MCF 10A (cell line): ENCODE data around the gene CYP26B1. TPM values are rescaled to one million over a fixed set of nuclear protein-coding genes. Genes with fewer than 3 reads are reported as not detected.

Source experiments
- BruUV-seq: library from RNA; stranded (reverse); fragments of 400-500 nt; replicated peaks from 2 replicates; lab custom pipeline; 2021; lab: Mats Ljungman, UMichigan
- CTCF ChIA-PET: fragments of 300-600 bp; sonication (Branson Sonifier 250); formaldehyde crosslinking; extraction: SDS; loops from one replicate; lab custom pipeline; 2021; ENCODE audit warnings: antibody characterized with exemption, inconsistent platforms; lab: Yijun Ruan, JAX
- POLR2A ChIA-PET: fragments of 300-600, 350-650 bp; sonication (Branson Sonifier 250); formaldehyde crosslinking; extraction: SDS; loops from one replicate; lab custom pipeline; 2020; ENCODE audit warnings: antibody characterized with exemption, inconsistent platforms; lab: Yijun Ruan, JAX
- DNase-seq: peaks from one replicate; pipeline ENCODE4 v3.0.0-alpha.2; 2018; ENCODE audit not compliant: unreplicated experiment
- H3K27ac Mint-ChIP-seq: one replicate; pipeline ENCODE4 v1.8.0; 2022; ENCODE audit warnings: mild to moderate bottlenecking, low read depth, mixed read lengths; ENCODE audit not compliant: unreplicated experiment
- H3K27me3 Mint-ChIP-seq: one replicate; pipeline ENCODE4 v1.8.0; 2022; ENCODE audit warnings: mixed read lengths; ENCODE audit not compliant: insufficient read depth, unreplicated experiment
- H3K36me3 Mint-ChIP-seq: one replicate; pipeline ENCODE4 v1.8.0; 2022; ENCODE audit warnings: mild to moderate bottlenecking, moderate library complexity, mixed read lengths; ENCODE audit not compliant: insufficient read depth, unreplicated experiment
- H3K4me1 Mint-ChIP-seq: one replicate; pipeline ENCODE4 v1.8.0; 2022; ENCODE audit warnings: mixed read lengths; ENCODE audit not compliant: insufficient read depth, unreplicated experiment
- H3K4me3 Mint-ChIP-seq: one replicate; pipeline ENCODE4 v1.8.0; 2022; ENCODE audit warnings: mild to moderate bottlenecking, moderate library complexity, mixed read lengths; ENCODE audit not compliant: unreplicated experiment
- H3K9me3 Mint-ChIP-seq: one replicate; pipeline ENCODE4 v1.8.0; 2022; ENCODE audit warnings: mixed read lengths; ENCODE audit not compliant: unreplicated experiment
- CTCF ChIP-seq: fragments of 200-600 bp; IDR thresholded peaks from one replicate; pipeline ENCODE4 v1.8.0; 2022; ENCODE audit warnings: antibody characterized with exemption, mild to moderate bottlenecking; ENCODE audit not compliant: unreplicated experiment
- intact Hi-C: fragments of 100-400 bp; cut with micrococcal nuclease; formaldehyde crosslinking; loops from 2 replicates; pipeline ENCODE4 v1.14.1; 2022
- total RNA-seq: library from RNA; stranded (reverse); gene quantifications from 2 replicates; pipeline ENCODE4 v1.2.3, GENCODE V29; 2022

Gene CYP26B1
- total RNA-seq, 1 experiment from 2014 or later = 14.1 TPM

DNA sequence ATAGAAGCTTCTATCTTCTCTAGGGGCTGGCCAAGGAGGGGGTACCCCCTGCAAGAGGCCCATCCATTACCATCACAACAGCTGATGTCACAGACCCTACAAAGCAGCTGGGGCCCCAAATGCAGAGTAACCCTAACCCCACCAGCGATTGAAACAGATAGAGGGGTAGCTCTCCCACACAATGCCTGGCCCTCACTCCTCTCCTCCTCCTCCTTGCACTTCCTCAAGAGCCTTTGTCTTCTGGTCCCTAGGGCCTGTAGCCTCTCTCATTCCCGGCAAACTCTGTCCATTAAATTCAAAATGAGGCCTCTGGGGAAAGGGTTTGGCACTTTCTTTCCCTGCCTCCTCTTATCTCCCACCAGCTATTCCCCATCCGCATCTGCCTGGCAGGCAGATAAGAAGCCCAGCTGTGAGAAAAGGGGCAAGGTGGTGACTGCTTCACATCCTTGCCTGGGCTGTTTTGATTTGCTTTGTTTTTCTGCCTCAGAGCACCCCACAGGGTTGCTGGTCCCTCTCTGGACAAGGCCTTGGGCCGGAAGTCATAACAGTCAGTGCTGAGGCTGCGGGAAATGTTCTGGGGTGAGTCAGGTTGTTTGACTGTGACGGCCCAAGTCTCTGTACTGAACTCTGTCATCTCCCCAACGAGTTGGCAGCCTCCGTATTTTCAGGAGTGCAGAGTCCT is 26.1 kb upstream of the CYP26B1 start:
- no peak for DNase-seq
- Mint-ChIP-seq H3K4me3 (no peak overlapping the region), H3K4me1 (no peaks in the 10 kb centered on the region), H3K27me3 (no peaks in the 10 kb centered on the region), H3K9me3 (no peaks in the 10 kb centered on the region), H3K27ac (no peak overlapping the region), H3K36me3 (peaks cover 11% of the 10 kb centered on the region)
- POLR2A ChIA-PET = no interaction called here
- TF ChIP-seq CTCF = no peak
- BruUV-seq = no TSS peak
- CTCF ChIA-PET = interaction anchor here (0.6 kb wide), 1 partner anchor 13 kb away, joined by 3 read pairs; no protein-coding TSS in a partner anchor
- intact Hi-C loops = no loop called here

DNA sequence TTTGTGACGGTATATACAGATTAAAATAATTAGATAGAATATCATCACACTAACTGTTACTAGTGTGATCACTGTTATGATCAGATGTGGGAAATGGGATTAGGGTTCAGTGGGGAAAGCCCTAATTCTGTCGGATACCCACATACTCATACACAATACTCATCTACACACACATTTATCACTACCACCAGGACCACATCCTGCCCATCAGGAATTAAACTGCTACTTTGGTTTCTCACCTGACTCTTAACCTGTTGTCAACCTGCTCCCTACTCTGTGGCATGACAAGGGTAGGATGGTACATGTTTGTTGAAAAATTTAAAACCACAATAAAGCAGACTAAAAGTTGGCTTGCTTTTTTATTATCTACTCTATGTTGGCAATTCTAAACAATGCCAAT is 24.8 kb upstream of the CYP26B1 start:
- Mint-ChIP-seq H3K36me3 (peaks cover 8% of the 10 kb centered on the region), H3K9me3 (no peaks in the 10 kb centered on the region), H3K4me1 (no peaks in the 10 kb centered on the region), H3K4me3 (no peak overlapping the region), H3K27me3 (no peaks in the 10 kb centered on the region), H3K27ac (no peak overlapping the region)
- ChIA-PET POLR2A (no interaction called here), CTCF (no interaction called here)
- no TSS peak for BruUV-seq
- TF ChIP-seq CTCF = no peak
- no peak for DNase-seq
- intact Hi-C loops = no loop called here

DNA sequence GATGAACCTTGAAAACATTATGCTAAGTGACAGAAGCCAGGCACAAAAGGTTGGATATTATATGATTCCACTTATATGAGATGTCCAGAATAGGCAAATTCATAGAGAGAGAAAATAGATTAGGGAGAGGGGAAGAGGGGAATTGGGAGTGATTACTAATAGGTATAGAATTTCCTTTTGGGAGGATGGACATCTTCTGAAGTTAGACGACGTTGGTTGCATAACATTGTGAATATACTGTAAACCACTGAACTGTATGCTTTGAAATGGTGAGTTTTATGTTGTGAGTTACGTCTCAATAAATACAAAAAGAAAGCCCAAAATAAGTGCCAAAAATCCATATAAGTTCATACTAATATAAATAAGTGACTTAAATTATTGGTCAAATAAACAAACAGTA is 18.6 kb upstream of the CYP26B1 start:
- intact Hi-C loops = loop anchor here (5.0 kb wide), 1 partner anchor 201 kb away; no protein-coding TSS in a partner anchor
- Mint-ChIP-seq H3K9me3 (no peaks in the 10 kb centered on the region), H3K36me3 (no peaks in the 10 kb centered on the region), H3K4me3 (no peak overlapping the region), H3K27ac (peak overlapping the region; percentile 59), H3K4me1 (peaks cover 20% of the 10 kb centered on the region), H3K27me3 (no peaks in the 10 kb centered on the region)
- ChIA-PET CTCF (no interaction called here), POLR2A (no interaction called here)
- BruUV-seq = no TSS peak
- no peak for TF ChIP-seq CTCF
- DNase-seq = peak; percentile 37

DNA sequence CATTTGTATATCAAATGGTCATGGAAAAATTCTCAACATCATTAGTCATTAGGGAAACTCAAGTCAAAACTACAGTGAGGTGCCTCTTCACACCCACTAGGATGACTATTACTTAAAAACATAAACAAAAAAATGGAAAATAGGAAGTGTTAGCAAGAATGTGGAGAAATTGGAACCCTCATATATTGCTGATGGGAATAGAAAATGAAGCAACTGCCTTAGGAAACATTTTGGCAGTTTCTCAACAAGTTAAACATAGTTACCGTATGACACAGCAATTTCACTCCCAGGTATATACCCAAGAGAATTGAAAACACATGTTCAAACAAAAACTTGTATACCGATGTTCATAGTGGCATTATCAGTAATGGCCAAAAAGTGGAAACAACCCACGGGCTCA is 18.1 kb upstream of the CYP26B1 start:
- H3K27me3 Mint-ChIP-seq = no peaks in the 10 kb centered on the region
- no peak overlapping the region for H3K4me3 Mint-ChIP-seq
- H3K36me3 Mint-ChIP-seq = no peaks in the 10 kb centered on the region
- H3K4me1 Mint-ChIP-seq = peaks cover 20% of the 10 kb centered on the region
- H3K27ac Mint-ChIP-seq = peak overlapping the region; percentile 59
- DNase-seq = peak; percentile 83
- intact Hi-C loops = loop anchor here (5.0 kb wide), 1 partner anchor 202 kb away; no protein-coding TSS in a partner anchor
- ChIA-PET CTCF (no interaction called here), POLR2A (no interaction called here)
- H3K9me3 Mint-ChIP-seq = no peaks in the 10 kb centered on the region
- BruUV-seq = no TSS peak
- TF ChIP-seq CTCF = no peak
